Neural progenitor cell (in vitro differentiated cells): Measurements from ENCODE around the gene ACER1. TPM values are rescaled to one million over a fixed set of nuclear protein-coding genes. Genes with fewer than 3 reads are reported as not detected.

ENCODE experiments used
- DNase-seq: peaks from one replicate; pipeline ENCODE4 v3.0.0-alpha.2; 2016; ENCODE audit warnings: low spot score
- H2AFZ ChIP-seq: fragments of 200-600 bp; sonication (generic); replicated peaks from 2 replicates; pipeline ENCODE4 v1.6.1; 2016; ENCODE audit warnings: antibody characterized with exemption
- H3F3A ChIP-seq: fragments of 200-600 bp; sonication (generic); 2 replicates; pipeline ENCODE4 v1.6.1; 2016; ENCODE audit warnings: antibody characterized with exemption, low read depth
- H3K27ac ChIP-seq: fragments of 200-600 bp; sonication (generic); 2 replicates; pipeline ENCODE4 v1.5.1; 2016; ENCODE audit warnings: mild to moderate bottlenecking
- H3K27me3 ChIP-seq: fragments of 200-600 bp; sonication (generic); 2 replicates; pipeline ENCODE4 v1.6.1; 2016; ENCODE audit warnings: mild to moderate bottlenecking, moderate library complexity
- H3K36me3 ChIP-seq: fragments of 200-600 bp; sonication (generic); 2 replicates; pipeline ENCODE4 v1.5.1; 2016
- H3K4me1 ChIP-seq: fragments of 200-600 bp; sonication (generic); 2 replicates; pipeline ENCODE4 v1.6.1; 2016; ENCODE audit warnings: mixed run types
- H3K4me2 ChIP-seq: fragments of 200-600 bp; sonication (generic); 2 replicates; pipeline ENCODE4 v1.6.1; 2016
- H3K4me3 ChIP-seq: fragments of 200-600 bp; sonication (generic); 2 replicates; pipeline ENCODE4 v1.5.1; 2016
- H3K79me2 ChIP-seq: fragments of 200-600 bp; sonication (generic); 2 replicates; pipeline ENCODE4 v1.6.1; 2016; ENCODE audit warnings: low read depth
- H3K9ac ChIP-seq: fragments of 200-600 bp; sonication (generic); 2 replicates; pipeline ENCODE4 v1.6.1; 2016
- H3K9me3 ChIP-seq: fragments of 200-600 bp; sonication (generic); 2 replicates; pipeline ENCODE4 v1.5.1; 2016; ENCODE audit warnings: low read depth
- H4K20me1 ChIP-seq: fragments of 200-600 bp; sonication (generic); 2 replicates; pipeline ENCODE4 v1.6.1; 2016; ENCODE audit warnings: low read depth
- H3K27ac Mint-ChIP-seq: 3 replicates; pipeline ENCODE4 v1.8.0; 2021; ENCODE audit warnings: mixed read lengths
- H3K27me3 Mint-ChIP-seq: 2 replicates; pipeline ENCODE4 v1.8.0; 2022; ENCODE audit warnings: low read depth, mild to moderate bottlenecking, inconsistent platforms, moderate library complexity, mixed read lengths; ENCODE audit not compliant: insufficient read depth
- H3K36me3 Mint-ChIP-seq: 3 replicates; pipeline ENCODE4 v1.8.0; 2021; ENCODE audit warnings: mixed read lengths
- H3K4me1 Mint-ChIP-seq: 3 replicates; pipeline ENCODE4 v1.8.0; 2021; ENCODE audit warnings: mixed read lengths
- H3K4me3 Mint-ChIP-seq: 3 replicates; pipeline ENCODE4 v1.8.0; 2021; ENCODE audit warnings: mild to moderate bottlenecking, moderate library complexity, mixed read lengths
- H3K9me3 Mint-ChIP-seq: 3 replicates; pipeline ENCODE4 v1.8.0; 2020; ENCODE audit warnings: mixed read lengths
- CTCF ChIP-seq: fragments of 200-600 bp; sonication (generic); IDR thresholded peaks from 2 replicates; pipeline ENCODE4 v1.5.1; 2017; ENCODE audit warnings: antibody characterized with exemption, mild to moderate bottlenecking
- EZH2 ChIP-seq: fragments of 200-600 bp; sonication (generic); IDR thresholded peaks from 2 replicates; pipeline ENCODE4 v1.6.1; 2017; ENCODE audit warnings: antibody characterized with exemption, mild to moderate bottlenecking, moderate library complexity
- EZH2phosphoT487 ChIP-seq: fragments of 200-600 bp; sonication (generic); IDR thresholded peaks from 2 replicates; pipeline ENCODE4 v1.6.1; 2017; ENCODE audit warnings: antibody characterized with exemption
- total RNA-seq: library from RNA; depleted of rRNA; stranded (reverse); fragments of >200 nt; gene quantifications from 2 replicates; pipeline ENCODE4 v1.2.3, GENCODE V29; 2015; ENCODE audit warnings: low replicate concordance

ACER1 gene
- total RNA-seq, 1 donor from 2014 or later: not detected

DNA sequence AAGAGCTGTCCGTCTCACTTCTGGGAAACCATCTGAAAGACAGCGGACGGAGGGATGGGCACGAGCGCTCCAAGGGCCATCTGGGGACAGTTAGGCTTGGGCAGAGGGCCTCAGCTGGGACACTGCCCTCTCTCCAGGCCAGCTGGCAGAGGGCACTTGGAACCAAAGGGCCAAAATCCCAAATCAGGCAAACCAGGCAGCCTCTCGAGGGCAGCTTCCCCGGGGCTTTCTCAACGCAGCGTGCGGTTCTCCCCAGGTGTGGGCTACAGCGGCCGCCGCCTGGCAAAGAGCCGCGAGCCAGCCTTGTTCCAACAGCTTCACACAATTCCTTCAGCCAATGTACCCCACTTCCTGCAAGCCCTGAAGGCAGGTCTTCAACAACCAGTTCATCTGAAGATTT, 58.7 kb downstream of the ACER1 start:
- H3K27ac ChIP-seq: no peak overlapping the region
- no peaks in the 10 kb centered on the region for H3K27me3 ChIP-seq
- peaks cover 76% of the 10 kb centered on the region for H3K4me1 Mint-ChIP-seq
- H3K4me3 Mint-ChIP-seq: no peak overlapping the region
- H3K9me3 ChIP-seq: no peaks in the 10 kb centered on the region
- H3K9ac ChIP-seq: no peak overlapping the region
- H3K79me2 ChIP-seq: peaks cover 97% of the 10 kb centered on the region
- H3K27me3 Mint-ChIP-seq: peaks cover 2% of the 10 kb centered on the region
- H3K4me3 ChIP-seq: no peak overlapping the region
- DNase-seq: no peak
- peaks cover 7% of the 10 kb centered on the region for H3F3A ChIP-seq
- peaks cover 28% of the 10 kb centered on the region for H3K36me3 Mint-ChIP-seq
- peaks cover 97% of the 10 kb centered on the region for H4K20me1 ChIP-seq
- H2AFZ ChIP-seq: no peak overlapping the region
- TF ChIP-seq EZH2: no peak
- no peak for TF ChIP-seq EZH2phosphoT487
- TF ChIP-seq CTCF: no peak
- peak overlapping the region; percentile 48 for H3K4me2 ChIP-seq
- no peaks in the 10 kb centered on the region for H3K36me3 ChIP-seq
- H3K9me3 Mint-ChIP-seq: no peaks in the 10 kb centered on the region
- peaks cover 50% of the 10 kb centered on the region for H3K4me1 ChIP-seq
- H3K27ac Mint-ChIP-seq: no peak overlapping the region

GRCh38 chr19:6273701-6274601, 59.5 kb downstream of the ACER1 start:
- peaks cover 30% of the 10 kb centered on the region for H3K36me3 Mint-ChIP-seq
- H3K79me2 ChIP-seq: peaks cover 100% of the 10 kb centered on the region
- peak overlapping the region; percentile 69 for H3K4me3 Mint-ChIP-seq
- no peak overlapping the region for H3K9ac ChIP-seq
- H2AFZ ChIP-seq: no peak overlapping the region
- no peaks in the 10 kb centered on the region for H3K9me3 ChIP-seq
- peaks cover 50% of the 10 kb centered on the region for H3K4me1 ChIP-seq
- no peak for DNase-seq
- H3K27me3 ChIP-seq: no peaks in the 10 kb centered on the region
- peaks cover 74% of the 10 kb centered on the region for H3K4me1 Mint-ChIP-seq
- no peaks in the 10 kb centered on the region for H3K9me3 Mint-ChIP-seq
- H3K4me3 ChIP-seq: no peak overlapping the region
- H3K27ac Mint-ChIP-seq: peak overlapping the region; percentile 84
- peaks cover 7% of the 10 kb centered on the region for H3F3A ChIP-seq
- peaks cover 100% of the 10 kb centered on the region for H4K20me1 ChIP-seq
- peaks cover 2% of the 10 kb centered on the region for H3K27me3 Mint-ChIP-seq
- H3K4me2 ChIP-seq: peak overlapping the region; percentile 48
- TF ChIP-seq CTCF: no peak
- no peak for TF ChIP-seq EZH2
- TF ChIP-seq EZH2phosphoT487: no peak
- H3K27ac ChIP-seq: no peak overlapping the region
- H3K36me3 ChIP-seq: no peaks in the 10 kb centered on the region

- Histone ChIP-seq H3K36me3 (no peaks in the 10 kb centered on the region), H3K4me1 (peaks cover 44% of the 10 kb centered on the region), H3K27ac (peak overlapping the region; percentile 70), H3K4me3 (no peak overlapping the region), H3K9ac (peak overlapping the region; percentile 17), H4K20me1 (peaks cover 100% of the 10 kb centered on the region), H3K79me2 (peaks cover 100% of the 10 kb centered on the region), H3K9me3 (no peaks in the 10 kb centered on the region), H3F3A (peaks cover 7% of the 10 kb centered on the region), H3K4me2 (peak overlapping the region; percentile 48), H2AFZ (no peak overlapping the region), H3K27me3 (no peaks in the 10 kb centered on the region)
- H3K9me3 Mint-ChIP-seq: no peaks in the 10 kb centered on the region
- no peak for TF ChIP-seq EZH2phosphoT487
- no peak for TF ChIP-seq CTCF
- TF ChIP-seq EZH2: no peak
- H3K27ac Mint-ChIP-seq: peak overlapping the region; percentile 84
- H3K36me3 Mint-ChIP-seq: peaks cover 27% of the 10 kb centered on the region
- H3K4me3 Mint-ChIP-seq: peak overlapping the region; percentile 69
- peaks cover 65% of the 10 kb centered on the region for H3K4me1 Mint-ChIP-seq
- DNase-seq: peak; percentile 54
- H3K27me3 Mint-ChIP-seq: peaks cover 2% of the 10 kb centered on the region
Observed at GRCh38 chr19:6272913-6273600, 60.4 kb downstream of the ACER1 start.
